Fibroblast of lung (primary cell): ENCODE results near the gene XRRA1. TPM values are rescaled to one million over a fixed set of nuclear protein-coding genes. Genes with fewer than 3 reads are reported as not detected.

Experiments
- DNase-seq, 2 donors: peaks; one replicate each; pipeline versions ENCODE4 v3.0.0 to v3.0.0-alpha.2; 2010; ENCODE audit warnings: low read depth in 2 of 2
- H2AFZ ChIP-seq: 2 replicates; pipeline ENCODE4 v1.5.1; 2012; ENCODE audit warnings: low read length, control low read depth, inconsistent platforms
- H3K27ac ChIP-seq: 2 replicates; pipeline ENCODE4 v1.5.1; 2011; ENCODE audit warnings: low read length, control low read depth; ENCODE audit not compliant: insufficient read depth
- H3K27me3 ChIP-seq: 2 replicates; pipeline ENCODE4 v1.5.1; 2011; ENCODE audit warnings: mild to moderate bottlenecking, low read length; ENCODE audit not compliant: control insufficient read depth, insufficient read depth
- H3K36me3 ChIP-seq: 2 replicates; pipeline ENCODE4 v1.5.1; 2011; ENCODE audit warnings: low read length; ENCODE audit not compliant: control insufficient read depth, insufficient read depth
- H3K4me1 ChIP-seq: 2 replicates; pipeline ENCODE4 v1.5.1; 2011; ENCODE audit warnings: low read length; ENCODE audit not compliant: control insufficient read depth, insufficient read depth; ENCODE audit errors: extremely low read depth
- H3K4me2 ChIP-seq: 2 replicates; pipeline ENCODE4 v1.5.1; 2011; ENCODE audit warnings: low read length, control low read depth; ENCODE audit not compliant: insufficient read depth; ENCODE audit errors: extremely low read depth
- H3K4me3 ChIP-seq, 4 experiments: fragments of 200-600 bp in 1 of 4; sonication (generic) in 1 of 4; replicated peaks in 1 of 4; 2 replicates each; pipeline ENCODE4 v1.5.1; 2011 to 2016; ENCODE audit warnings: low read length in 4 of 4, low read depth in 3 of 4, mild to moderate bottlenecking in 3 of 4, control low read depth in 2 of 4, inconsistent platforms in 1 of 4, mixed read lengths in 1 of 4; ENCODE audit not compliant: insufficient read depth in 1 of 4; ENCODE audit errors: control extremely low read depth in 1 of 4
- H3K79me2 ChIP-seq: 2 replicates; pipeline ENCODE4 v1.5.1; 2012; ENCODE audit warnings: mild to moderate bottlenecking, low read length, inconsistent platforms; ENCODE audit not compliant: control insufficient read depth, insufficient read depth
- H3K9ac ChIP-seq: 2 replicates; pipeline ENCODE4 v1.5.1; 2011; ENCODE audit warnings: mild to moderate bottlenecking, low read length, control low read depth; ENCODE audit not compliant: insufficient read depth
- H3K9me3 ChIP-seq: 2 replicates; pipeline ENCODE4 v1.5.1; 2012; ENCODE audit warnings: low read depth, low read length; ENCODE audit not compliant: control insufficient read depth, insufficient read depth
- H4K20me1 ChIP-seq: 2 replicates; pipeline ENCODE4 v1.5.1; 2011; ENCODE audit warnings: low read length; ENCODE audit not compliant: control insufficient read depth, insufficient read depth; ENCODE audit errors: extremely low read depth
- EZH2 ChIP-seq: IDR thresholded peaks from 2 replicates; pipeline ENCODE4 v1.5.1; 2012; ENCODE audit warnings: low read length, control low read depth, mild to moderate bottlenecking; ENCODE audit errors: missing control alignments
- polyA plus RNA-seq, 2 donors: library from polyadenylated mRNA; depleted of rRNA in 1 of 2; stranded (reverse) in 1 of 2; unstranded in 1 of 2; fragments of >200 nt; gene quantifications; 2 replicates each; pipeline ENCODE4 v1.2.1, GENCODE V29; 2011 to 2012; ENCODE audit warnings: missing spikeins in 1 of 2
- total RNA-seq: library from RNA; depleted of rRNA; stranded (reverse); fragments of >200 nt; gene quantifications from 2 replicates; pipeline ENCODE4 v1.2.1, GENCODE V29; 2014
- TF ChIP-seq, protein P1 (sequence below), 2 donors: IDR thresholded peaks in 1 of 2; conservative IDR thresholded peaks in 1 of 2; 1 replicate in 1 of 2; 2 replicates in 1 of 2; pipeline ENCODE4 v1.5.1; 2011 to 2012; ENCODE audit warnings: low read length in 2 of 2, control low read depth in 1 of 2, inconsistent platforms in 1 of 2, low read depth in 1 of 2, mild to moderate bottlenecking in 1 of 2

The XRRA1 gene
- total and polyA plus RNA-seq, 2 donors (not counting 1 experiment from before 2014, with no cell fraction given) = 5.0 to 8.6 TPM

- no peaks in the 10 kb centered on the region for H4K20me1 ChIP-seq
These were observed 3.9 kb upstream of the XRRA1 start for GRCh38 chr11:74952752-74953151.

GRCh38 chr11:74951226-74951625 lies 2.3 kb upstream of the XRRA1 start:
- Histone ChIP-seq H4K20me1 (no peaks in the 10 kb centered on the region), H3K9ac (no peak overlapping the region), H2AFZ (no peak overlapping the region), H3K79me2 (peaks cover 72% of the 10 kb centered on the region), H3K4me3 (peak overlapping the region in 2 of 4 experiments; percentile 11 to 97), H3K9me3 (no peaks in the 10 kb centered on the region), H3K27me3 (no peaks in the 10 kb centered on the region), H3K4me1 (peaks cover 3% of the 10 kb centered on the region), H3K27ac (no peak overlapping the region), H3K36me3 (peaks cover 1% of the 10 kb centered on the region), H3K4me2 (no peak overlapping the region)
- no peak for TF ChIP-seq EZH2
- TF ChIP-seq, protein P1, sequence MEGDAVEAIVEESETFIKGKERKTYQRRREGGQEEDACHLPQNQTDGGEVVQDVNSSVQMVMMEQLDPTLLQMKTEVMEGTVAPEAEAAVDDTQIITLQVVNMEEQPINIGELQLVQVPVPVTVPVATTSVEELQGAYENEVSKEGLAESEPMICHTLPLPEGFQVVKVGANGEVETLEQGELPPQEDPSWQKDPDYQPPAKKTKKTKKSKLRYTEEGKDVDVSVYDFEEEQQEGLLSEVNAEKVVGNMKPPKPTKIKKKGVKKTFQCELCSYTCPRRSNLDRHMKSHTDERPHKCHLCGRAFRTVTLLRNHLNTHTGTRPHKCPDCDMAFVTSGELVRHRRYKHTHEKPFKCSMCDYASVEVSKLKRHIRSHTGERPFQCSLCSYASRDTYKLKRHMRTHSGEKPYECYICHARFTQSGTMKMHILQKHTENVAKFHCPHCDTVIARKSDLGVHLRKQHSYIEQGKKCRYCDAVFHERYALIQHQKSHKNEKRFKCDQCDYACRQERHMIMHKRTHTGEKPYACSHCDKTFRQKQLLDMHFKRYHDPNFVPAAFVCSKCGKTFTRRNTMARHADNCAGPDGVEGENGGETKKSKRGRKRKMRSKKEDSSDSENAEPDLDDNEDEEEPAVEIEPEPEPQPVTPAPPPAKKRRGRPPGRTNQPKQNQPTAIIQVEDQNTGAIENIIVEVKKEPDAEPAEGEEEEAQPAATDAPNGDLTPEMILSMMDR (conservative IDR thresholded peaks at IDR 0.05 in 1 of 2, IDR thresholded peaks at IDR 0.05 in 1 of 2; ENCODE audit: low read depth in 1 of 2, low read length in 2 of 2) = no peak
- DNase-seq = no peak

More at GRCh38 chr11:74952752-74953151, 3.9 kb upstream of the XRRA1 start:
- Histone ChIP-seq H3K27ac (no peak overlapping the region), H3K27me3 (no peaks in the 10 kb centered on the region), H3K9me3 (no peaks in the 10 kb centered on the region), H3K79me2 (peaks cover 85% of the 10 kb centered on the region), H3K4me2 (no peak overlapping the region), H3K9ac (no peak overlapping the region), H3K4me1 (peaks cover 3% of the 10 kb centered on the region), H3K36me3 (peaks cover 1% of the 10 kb centered on the region), H2AFZ (no peak overlapping the region), H3K4me3 (no peak overlapping the region)
- no peak for DNase-seq
- TF ChIP-seq, protein P1 (conservative IDR thresholded peaks at IDR 0.05 in 1 of 2, IDR thresholded peaks at IDR 0.05 in 1 of 2; ENCODE audit: low read depth in 1 of 2, low read length in 2 of 2) = no peak
- no peak for TF ChIP-seq EZH2

- Histone ChIP-seq H3K4me1 (peaks cover 3% of the 10 kb centered on the region), H3K36me3 (peaks cover 1% of the 10 kb centered on the region), H3K27me3 (no peaks in the 10 kb centered on the region), H3K4me2 (peak overlapping the region; percentile 78), H3K9me3 (no peaks in the 10 kb centered on the region), H3K79me2 (peaks cover 66% of the 10 kb centered on the region), H2AFZ (no peak overlapping the region), H3K4me3 (peak overlapping the region; percentile 97 to 99 (median 98)), H4K20me1 (no peaks in the 10 kb centered on the region), H3K9ac (no peak overlapping the region), H3K27ac (no peak overlapping the region)
- DNase-seq = no peak
- no peak for TF ChIP-seq EZH2
These were observed 1.6 kb upstream of the XRRA1 start for GRCh38 chr11:74950374-74950969.
